ENCODE results near the gene MRPL22. TPM values are rescaled to one million over a fixed set of nuclear protein-coding genes. Genes with fewer than 3 reads are reported as not detected.
"Not testable (repeated sequence)": the region's sequence is repeated elsewhere in the genome, so short reads cannot be mapped to it uniquely, and the experiment has no call there.

The MRPL22 gene
- polyA plus RNA-seq, 3 donors from 2014 or later: 79.7 to 98.9 (median 92.1) TPM

DNA sequence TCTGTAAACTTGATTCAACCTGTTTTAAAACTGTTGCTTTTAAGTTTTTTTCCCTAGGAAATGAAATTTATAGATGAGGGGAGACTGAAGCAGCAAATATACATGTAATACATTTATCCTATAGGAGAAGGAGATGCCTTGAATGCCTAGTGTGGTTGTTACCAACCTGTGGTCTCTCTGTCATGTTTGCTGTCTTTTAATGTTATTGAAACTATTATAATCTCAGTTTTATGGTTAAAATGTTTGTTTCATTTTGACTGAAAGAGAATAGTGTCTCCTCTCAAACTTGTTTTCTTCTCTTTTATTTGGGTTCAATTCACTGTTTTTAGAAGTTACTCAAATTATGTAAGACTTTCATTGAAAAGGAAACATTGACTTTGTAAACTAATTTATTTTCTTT lies 15.8 kb downstream of the MRPL22 start:
- Mint-ChIP-seq H3K9me3 (no peaks in the 10 kb centered on the region), H3K27me3 (ENCODE audit: low read depth in 3 of 3) (no peaks in the 10 kb centered on the region)

DNA sequence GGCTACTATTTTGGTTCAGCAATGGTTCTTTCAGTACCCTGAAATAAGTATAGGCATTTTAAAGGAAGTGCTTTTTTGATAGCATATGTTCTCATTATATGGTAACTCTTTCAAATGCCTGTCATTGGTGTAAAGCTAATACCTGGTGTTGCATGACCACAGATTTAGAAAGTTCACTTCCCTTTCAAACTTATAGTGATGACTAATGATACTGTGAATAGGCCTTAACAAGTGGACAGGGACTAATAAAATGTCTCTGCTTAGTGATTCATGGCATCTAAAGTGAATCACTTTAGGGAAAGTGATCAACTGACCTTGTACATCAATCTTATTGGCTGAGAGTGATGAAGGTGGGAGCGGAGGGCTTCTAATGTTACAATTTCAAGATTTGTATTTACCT lies 21.6 kb downstream of the MRPL22 start:
- Mint-ChIP-seq H3K36me3 (peaks cover 4 to 30% (median 11%) of the 10 kb centered on the region in 3 donors), H3K4me1 (peaks cover 0 to 17% of the 10 kb centered on the region in 2 donors), H3K4me3 (no peak overlapping the region), H3K27ac (no peak overlapping the region), H3K27me3 (ENCODE audit: low read depth in 3 of 3) (no peaks in the 10 kb centered on the region), H3K9me3 (no peaks in the 10 kb centered on the region)
- DNase-seq: no peak

More for the DNA sequence above, 15.8 kb downstream of the MRPL22 start:
- H3K36me3 Mint-ChIP-seq: peaks cover 7 to 20% (median 8%) of the 10 kb centered on the region in 3 donors
- no peak for DNase-seq
- peaks cover 0 to 12% of the 10 kb centered on the region in 2 donors for H3K4me1 Mint-ChIP-seq
- H3K4me3 Mint-ChIP-seq: no peak overlapping the region
- H3K27ac Mint-ChIP-seq: no peak overlapping the region

DNA sequence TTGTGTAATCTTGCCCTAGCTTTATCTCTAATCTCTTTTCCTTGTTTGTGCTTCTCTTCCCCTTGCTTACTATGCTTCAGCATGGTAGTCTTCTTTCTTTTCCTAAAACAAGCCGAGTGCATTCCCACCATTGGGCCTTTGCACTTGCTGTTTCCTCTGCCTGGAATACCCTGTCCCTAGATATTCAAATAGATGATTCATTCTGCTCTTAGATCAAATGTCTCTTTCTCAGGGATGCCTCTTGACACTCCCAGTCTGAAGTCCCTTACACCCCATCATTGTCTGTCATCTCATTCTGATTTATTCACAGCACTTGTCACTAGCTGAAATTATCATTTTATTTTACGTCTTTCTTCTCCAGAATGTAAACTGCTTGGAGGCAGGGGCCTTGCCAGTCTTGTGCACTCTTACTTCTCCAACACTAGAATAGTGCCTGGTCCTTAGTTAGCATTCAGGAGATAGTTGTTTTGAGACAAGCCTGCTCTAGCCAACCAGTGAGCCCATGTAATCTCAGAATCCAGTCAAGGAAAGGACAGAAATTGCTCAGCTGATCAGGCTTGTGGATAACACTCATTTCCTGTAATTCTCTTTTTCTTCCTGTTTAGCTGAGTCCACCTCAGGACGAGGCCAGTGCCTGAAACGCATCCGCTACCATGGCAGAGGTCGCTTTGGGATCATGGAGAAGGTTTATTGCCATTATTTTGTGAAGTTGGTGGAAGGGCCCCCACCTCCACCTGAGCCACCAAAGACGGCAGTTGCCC lies 25.4 kb downstream of the MRPL22 start:
- H3K27me3 Mint-ChIP-seq (ENCODE audit: low read depth in 3 of 3): no peaks in the 10 kb centered on the region
- peak overlapping the region in 2 of 6 donors; percentile 22 to 74 for H3K27ac Mint-ChIP-seq
- no peak for DNase-seq
- H3K4me3 Mint-ChIP-seq: no peak overlapping the region
- peaks cover 0 to 17% of the 10 kb centered on the region in 2 donors for H3K4me1 Mint-ChIP-seq
- H3K36me3 Mint-ChIP-seq: peaks cover 12 to 29% (median 18%) of the 10 kb centered on the region in 3 donors
- H3K9me3 Mint-ChIP-seq: no peaks in the 10 kb centered on the region

DNA sequence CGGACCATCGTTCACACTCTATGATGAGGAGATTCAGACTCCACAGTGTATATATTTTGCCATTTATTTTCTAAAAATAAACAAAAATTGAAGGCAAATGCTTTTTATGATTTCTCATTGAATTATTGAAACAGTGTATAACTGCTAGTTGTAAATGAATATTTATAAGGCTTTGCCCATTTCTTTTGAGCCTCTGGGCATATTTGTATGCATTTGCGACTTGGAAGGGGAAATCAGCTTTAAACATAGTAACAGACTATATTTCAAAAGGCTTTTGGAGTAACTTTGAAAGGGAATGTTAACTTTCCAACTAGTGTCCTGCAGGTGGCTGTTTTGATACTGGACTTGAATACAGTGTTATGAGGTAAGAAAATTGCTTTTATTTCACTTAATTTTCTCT lies 26.0 kb downstream of the MRPL22 start:
- no peak overlapping the region for H3K27ac Mint-ChIP-seq
- H3K4me3 Mint-ChIP-seq: no peak overlapping the region
- peaks cover 0 to 17% of the 10 kb centered on the region in 2 donors for H3K4me1 Mint-ChIP-seq
- H3K27me3 Mint-ChIP-seq (ENCODE audit: low read depth in 3 of 3): no peaks in the 10 kb centered on the region
- no peak for DNase-seq
- no peaks in the 10 kb centered on the region for H3K9me3 Mint-ChIP-seq
- peaks cover 12 to 28% (median 17%) of the 10 kb centered on the region in 3 donors for H3K36me3 Mint-ChIP-seq

DNA sequence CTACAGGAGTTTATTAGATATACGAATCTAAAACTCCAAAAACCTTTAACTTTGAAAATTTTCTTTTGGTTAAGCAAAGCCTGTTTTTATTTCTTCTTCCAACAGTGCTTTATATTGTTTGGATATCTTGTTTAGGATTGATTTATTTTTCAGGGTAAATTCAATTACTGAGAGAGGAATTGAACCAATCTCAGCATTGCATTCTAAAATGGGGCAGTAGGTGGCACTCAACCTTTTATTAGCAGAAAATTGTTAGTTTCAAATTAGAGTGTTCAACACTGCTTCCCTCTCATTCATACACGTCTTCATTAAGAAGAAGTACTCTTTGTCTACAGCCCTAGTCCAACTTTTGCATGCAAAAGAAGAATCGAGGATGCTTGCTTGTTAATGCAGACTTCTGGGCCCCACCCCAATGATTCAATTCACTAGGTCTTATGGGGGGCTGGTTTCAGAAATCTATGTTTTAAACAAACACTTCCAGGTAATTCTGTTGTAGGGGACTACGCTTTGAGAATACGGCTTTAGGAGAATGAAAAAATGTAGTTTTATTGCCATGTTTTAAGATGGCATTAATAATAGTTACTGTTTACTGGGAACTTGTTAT lies 26.6 kb downstream of the MRPL22 start:
- no peak overlapping the region for H3K4me3 Mint-ChIP-seq
- H3K27me3 Mint-ChIP-seq (ENCODE audit: low read depth in 3 of 3): no peaks in the 10 kb centered on the region
- H3K36me3 Mint-ChIP-seq: peaks cover 12 to 25% (median 19%) of the 10 kb centered on the region in 3 donors
- no peak overlapping the region for H3K27ac Mint-ChIP-seq
- no peak for DNase-seq
- H3K9me3 Mint-ChIP-seq: no peaks in the 10 kb centered on the region
- peaks cover 0 to 14% of the 10 kb centered on the region in 2 donors for H3K4me1 Mint-ChIP-seq

DNA sequence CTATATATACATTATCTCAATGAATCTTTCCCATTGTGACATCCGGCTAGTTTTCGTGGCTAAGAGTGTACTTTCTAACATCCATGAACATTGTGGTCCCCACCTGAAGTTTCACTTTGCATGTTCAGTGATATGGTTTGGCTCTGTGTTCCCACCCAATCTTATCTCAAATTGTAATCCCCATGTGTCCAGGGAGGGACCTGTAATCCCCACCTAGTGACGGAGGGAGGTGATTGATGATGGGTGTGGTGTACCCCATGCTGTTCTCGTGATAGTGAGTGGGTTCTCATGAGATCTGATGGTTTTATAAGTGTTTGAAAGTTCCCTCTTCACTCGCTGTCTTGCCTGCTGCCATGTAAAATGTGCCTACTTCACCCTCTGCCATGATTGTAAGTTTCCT lies 28.1 kb downstream of the MRPL22 start:
- no peak for DNase-seq
- Mint-ChIP-seq H3K36me3 (peaks cover 12 to 24% (median 17%) of the 10 kb centered on the region in 3 donors), H3K4me3 (no peak overlapping the region), H3K27me3 (ENCODE audit: low read depth in 3 of 3) (no peaks in the 10 kb centered on the region), H3K9me3 (no peaks in the 10 kb centered on the region), H3K27ac (no peak overlapping the region), H3K4me1 (peaks cover 0 to 11% of the 10 kb centered on the region in 2 donors)

DNA sequence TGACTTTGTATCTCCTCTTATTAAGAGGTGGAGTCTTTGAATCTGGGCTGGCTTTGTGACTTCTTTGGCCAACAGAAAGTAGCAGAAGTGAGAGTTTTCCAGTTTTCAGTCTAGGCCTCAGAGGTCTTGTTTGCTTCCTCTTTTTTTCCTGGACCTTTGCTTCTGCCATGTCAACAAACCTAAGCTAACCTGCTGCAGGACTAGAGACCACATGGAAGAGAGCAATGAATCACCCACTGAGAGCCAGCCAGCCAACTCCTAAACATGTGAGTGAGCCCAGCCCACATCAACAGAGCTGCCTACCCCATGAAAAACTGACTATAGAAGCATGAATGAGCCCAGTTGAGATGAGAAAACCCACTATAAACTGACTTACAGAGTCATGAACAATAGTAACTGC lies 29.9 kb downstream of the MRPL22 start:
- Mint-ChIP-seq H3K4me3 (no peak overlapping the region), H3K4me1 (no peaks in the 10 kb centered on the region), H3K9me3 (no peaks in the 10 kb centered on the region), H3K27ac (no peak overlapping the region), H3K27me3 (ENCODE audit: low read depth in 3 of 3) (no peaks in the 10 kb centered on the region), H3K36me3 (peaks cover 12 to 24% (median 22%) of the 10 kb centered on the region in 3 donors)
- DNase-seq: no peak

DNA sequence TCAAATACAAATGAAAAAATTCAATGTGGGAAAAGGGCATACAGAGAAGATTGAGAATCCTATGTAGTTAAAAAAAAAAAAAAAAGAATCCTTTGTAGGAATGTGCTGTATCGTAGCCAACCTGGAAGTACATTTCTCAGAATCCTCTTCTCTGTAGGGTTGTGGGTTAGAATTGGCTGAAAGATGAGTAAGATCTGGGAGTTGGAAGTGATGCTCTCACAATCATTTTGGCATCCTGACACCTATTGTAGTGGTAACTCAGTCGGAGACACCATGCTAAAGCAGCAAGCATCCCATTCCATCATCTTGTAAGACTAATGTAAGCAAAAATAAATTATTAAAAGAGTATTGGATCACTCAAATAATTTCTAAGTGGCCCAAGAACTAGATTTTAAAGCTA lies 30.6 kb downstream of the MRPL22 start:
- no peak overlapping the region for H3K4me3 Mint-ChIP-seq
- no peaks in the 10 kb centered on the region for H3K27me3 Mint-ChIP-seq (ENCODE audit: low read depth in 3 of 3)
- no peaks in the 10 kb centered on the region for H3K4me1 Mint-ChIP-seq
- DNase-seq: no peak
- H3K36me3 Mint-ChIP-seq: peaks cover 12 to 28% (median 21%) of the 10 kb centered on the region in 3 donors
- H3K9me3 Mint-ChIP-seq: no peaks in the 10 kb centered on the region
- no peak overlapping the region for H3K27ac Mint-ChIP-seq

DNA sequence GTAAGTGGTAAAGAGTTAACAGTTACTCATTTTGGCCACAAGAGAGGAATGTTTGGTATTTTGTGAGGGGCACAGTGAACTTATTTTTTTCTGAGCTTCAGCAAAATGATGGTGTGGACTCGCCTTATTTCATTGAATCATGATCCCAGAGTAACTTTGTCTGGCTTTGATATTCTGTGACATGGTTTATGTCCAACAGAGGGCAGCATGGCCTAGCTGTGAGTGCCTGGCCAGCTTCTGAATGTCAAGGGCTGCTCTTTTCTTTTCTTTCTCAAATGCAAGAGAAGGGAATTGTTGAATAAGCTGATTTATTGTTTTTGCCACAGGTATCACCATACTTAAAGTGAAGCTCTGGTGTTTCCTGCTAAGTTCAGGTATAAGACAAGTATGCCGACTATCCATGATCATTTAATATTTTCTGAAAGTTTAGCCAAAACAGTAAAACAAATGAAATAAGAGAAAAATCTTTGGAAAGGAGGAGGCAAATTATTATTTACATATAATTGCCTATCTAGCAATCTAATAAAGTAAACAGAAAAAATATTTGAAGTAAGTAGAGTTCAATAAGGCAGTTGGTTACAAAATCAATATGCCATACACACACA lies 31.7 kb downstream of the MRPL22 start:
- H3K36me3 Mint-ChIP-seq: peaks cover 11 to 29% (median 12%) of the 10 kb centered on the region in 3 donors
- H3K4me3 Mint-ChIP-seq: no peak overlapping the region
- no peak overlapping the region for H3K27ac Mint-ChIP-seq
- H3K4me1 Mint-ChIP-seq: no peaks in the 10 kb centered on the region
- no peak for DNase-seq
- no peaks in the 10 kb centered on the region for H3K9me3 Mint-ChIP-seq
- no peaks in the 10 kb centered on the region for H3K27me3 Mint-ChIP-seq (ENCODE audit: low read depth in 3 of 3)

DNA sequence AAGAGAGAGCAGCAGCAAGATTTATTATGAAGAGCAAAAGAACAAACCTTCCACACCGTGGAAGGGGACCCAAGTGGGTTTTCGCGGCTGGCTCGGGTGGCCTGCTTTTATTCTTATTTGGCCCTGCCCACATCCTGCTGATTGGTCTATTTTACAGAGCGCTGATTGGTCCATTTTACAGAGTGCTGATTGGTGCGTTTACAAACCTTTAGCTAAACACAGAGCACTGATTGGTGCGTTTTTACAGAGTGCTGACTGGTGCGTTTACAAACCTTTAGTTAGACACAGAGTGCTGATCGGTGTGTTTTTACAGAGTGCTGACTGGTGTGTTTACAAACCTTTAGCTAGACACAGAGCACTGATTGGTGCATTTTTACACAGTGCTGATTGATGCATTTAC lies 35.2 kb downstream of the MRPL22 start:
- not testable (repeated sequence) for H3K4me3 Mint-ChIP-seq; DNase-seq; H3K9me3 Mint-ChIP-seq; H3K4me1 Mint-ChIP-seq; H3K27ac Mint-ChIP-seq; H3K27me3 Mint-ChIP-seq (ENCODE audit: low read depth in 3 of 3)
- H3K36me3 Mint-ChIP-seq: peaks cover 0 to 17% (median 0%) of the 10 kb centered on the region in 3 donors

DNA sequence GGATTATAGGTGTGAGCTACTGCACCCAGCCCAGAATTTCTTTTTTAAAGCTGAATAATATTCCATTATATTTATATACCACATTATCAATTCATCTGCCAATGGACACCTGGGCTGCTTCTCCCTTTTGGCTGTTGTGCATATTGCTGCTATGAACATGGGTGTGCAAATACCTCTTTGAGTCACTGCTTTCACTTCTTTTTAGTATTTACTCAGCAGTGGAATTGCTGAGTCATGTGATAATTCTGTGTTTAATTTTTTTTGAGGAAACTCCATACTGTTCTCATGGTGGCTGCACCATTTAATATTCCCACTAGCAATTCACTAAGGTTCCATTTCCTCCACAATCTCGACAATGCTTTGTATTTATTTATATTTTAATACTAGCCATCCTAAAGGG lies 36.5 kb downstream of the MRPL22 start:
- Mint-ChIP-seq H3K27ac (no peak overlapping the region), H3K9me3 (no peaks in the 10 kb centered on the region), H3K27me3 (ENCODE audit: low read depth in 3 of 3) (no peaks in the 10 kb centered on the region), H3K4me3 (no peak overlapping the region), H3K36me3 (peaks cover 0 to 18% (median 4%) of the 10 kb centered on the region in 3 donors), H3K4me1 (no peaks in the 10 kb centered on the region)
- DNase-seq: no peak

DNA sequence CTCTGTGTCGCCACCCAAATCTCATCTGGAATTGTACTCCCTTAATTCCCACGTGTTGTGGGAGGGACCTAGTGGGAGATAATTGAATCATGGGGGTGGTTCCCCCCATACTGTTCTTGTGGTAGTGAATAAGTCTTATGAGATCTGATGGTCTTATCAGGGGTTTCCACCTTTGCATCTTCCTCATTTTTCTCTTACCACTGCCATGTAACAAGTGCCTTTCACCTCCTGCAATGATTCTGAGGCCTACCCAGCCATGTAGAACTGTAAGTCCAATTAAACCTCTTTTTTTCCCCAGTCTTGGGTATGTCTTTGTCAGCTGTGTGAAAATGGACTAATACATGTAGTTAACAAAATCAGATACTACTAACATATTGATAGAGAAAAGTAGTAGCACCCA lies 37.4 kb downstream of the MRPL22 start:
- peaks cover 0 to 18% (median 4%) of the 10 kb centered on the region in 3 donors for H3K36me3 Mint-ChIP-seq
- H3K27ac Mint-ChIP-seq; H3K9me3 Mint-ChIP-seq; H3K4me3 Mint-ChIP-seq; H3K27me3 Mint-ChIP-seq (ENCODE audit: low read depth in 3 of 3); H3K4me1 Mint-ChIP-seq; DNase-seq: not testable (repeated sequence)

DNA sequence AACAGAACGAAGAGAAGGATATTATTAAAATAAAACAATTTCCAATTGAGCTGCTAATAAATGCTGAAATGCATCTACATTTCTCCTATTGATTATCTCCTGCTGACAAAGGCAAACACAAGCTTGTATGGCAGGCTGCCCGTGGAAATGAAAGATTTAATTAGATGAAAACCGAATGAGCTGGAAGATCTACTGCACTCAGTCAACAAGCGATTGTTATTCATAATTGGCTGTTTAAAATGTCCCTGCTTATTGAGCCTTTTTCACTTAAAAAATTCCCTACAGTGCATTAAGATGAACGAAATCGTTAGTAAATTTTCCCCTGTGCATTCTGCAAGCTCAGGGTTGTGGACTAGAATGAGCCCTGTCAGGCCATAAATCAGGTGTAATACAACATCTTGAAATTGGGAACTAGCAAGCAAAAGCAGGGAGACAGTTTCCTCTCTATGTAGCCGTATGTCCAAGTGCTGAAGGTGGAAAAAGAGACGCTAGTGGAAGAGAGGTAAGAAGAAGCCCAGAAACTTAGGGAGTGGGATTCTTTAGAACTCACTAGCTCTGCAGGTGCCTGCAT lies 44.2 kb downstream of the MRPL22 start:
- Mint-ChIP-seq H3K36me3 (peaks cover 0 to 6% (median 4%) of the 10 kb centered on the region in 3 donors), H3K27me3 (ENCODE audit: low read depth in 3 of 3) (peaks cover 0 to 4% (median 0%) of the 10 kb centered on the region in 3 donors), H3K4me3 (no peak overlapping the region)

DNA sequence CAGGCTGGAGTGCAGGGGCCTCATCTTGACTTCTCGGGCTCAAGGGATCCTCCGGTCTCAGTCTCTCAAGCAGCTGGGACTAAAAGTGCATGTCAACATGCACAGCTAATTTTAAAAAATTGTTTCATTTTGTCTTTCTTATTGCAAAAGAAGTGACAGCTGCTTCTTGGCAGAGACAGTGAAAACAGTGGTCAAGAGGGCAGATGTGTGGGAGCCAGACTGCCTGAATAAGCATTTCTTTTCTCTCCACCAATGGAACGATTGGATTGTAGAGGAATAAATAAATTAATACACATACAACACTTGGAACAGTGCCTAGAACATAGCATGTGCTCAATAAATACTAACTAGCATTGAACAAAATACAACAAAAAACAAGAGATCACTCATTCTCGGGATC lies 45.3 kb downstream of the MRPL22 start:
- no peak overlapping the region for H3K4me3 Mint-ChIP-seq
- H3K4me1 Mint-ChIP-seq: no peaks in the 10 kb centered on the region
- peaks cover 0 to 4% (median 3%) of the 10 kb centered on the region in 3 donors for H3K36me3 Mint-ChIP-seq
- peaks cover 0 to 4% (median 0%) of the 10 kb centered on the region in 6 donors for H3K9me3 Mint-ChIP-seq
- no peak for DNase-seq
- H3K27ac Mint-ChIP-seq: no peak overlapping the region
- H3K27me3 Mint-ChIP-seq (ENCODE audit: low read depth in 3 of 3): peaks cover 0 to 6% (median 4%) of the 10 kb centered on the region in 3 donors

More for the DNA sequence above, 44.2 kb downstream of the MRPL22 start:
- Mint-ChIP-seq H3K9me3 (peaks cover 0 to 4% (median 0%) of the 10 kb centered on the region in 6 donors), H3K27ac (no peak overlapping the region), H3K4me1 (no peaks in the 10 kb centered on the region)
- DNase-seq: no peak
